ENCODE data around the gene AACS.

- TF ChIP-seq POLR2A (IDR thresholded peaks at IDR 0.05) (no peak), CTCF (IDR thresholded peaks at IDR 0.05 in 8 of 11, conservative IDR thresholded peaks at IDR 0.05 in 3 of 11) (no peak), POLR2AphosphoS5 (IDR thresholded peaks at IDR 0.05) (no peak)
Observed at GRCh38 chr12:125143491-125143890, 78.3 kb downstream of the AACS start.

All from spleen (tissue), 7 donors.